Measurements from ENCODE around the gene NFKBIL1.

Gene NFKBIL1

DNA sequence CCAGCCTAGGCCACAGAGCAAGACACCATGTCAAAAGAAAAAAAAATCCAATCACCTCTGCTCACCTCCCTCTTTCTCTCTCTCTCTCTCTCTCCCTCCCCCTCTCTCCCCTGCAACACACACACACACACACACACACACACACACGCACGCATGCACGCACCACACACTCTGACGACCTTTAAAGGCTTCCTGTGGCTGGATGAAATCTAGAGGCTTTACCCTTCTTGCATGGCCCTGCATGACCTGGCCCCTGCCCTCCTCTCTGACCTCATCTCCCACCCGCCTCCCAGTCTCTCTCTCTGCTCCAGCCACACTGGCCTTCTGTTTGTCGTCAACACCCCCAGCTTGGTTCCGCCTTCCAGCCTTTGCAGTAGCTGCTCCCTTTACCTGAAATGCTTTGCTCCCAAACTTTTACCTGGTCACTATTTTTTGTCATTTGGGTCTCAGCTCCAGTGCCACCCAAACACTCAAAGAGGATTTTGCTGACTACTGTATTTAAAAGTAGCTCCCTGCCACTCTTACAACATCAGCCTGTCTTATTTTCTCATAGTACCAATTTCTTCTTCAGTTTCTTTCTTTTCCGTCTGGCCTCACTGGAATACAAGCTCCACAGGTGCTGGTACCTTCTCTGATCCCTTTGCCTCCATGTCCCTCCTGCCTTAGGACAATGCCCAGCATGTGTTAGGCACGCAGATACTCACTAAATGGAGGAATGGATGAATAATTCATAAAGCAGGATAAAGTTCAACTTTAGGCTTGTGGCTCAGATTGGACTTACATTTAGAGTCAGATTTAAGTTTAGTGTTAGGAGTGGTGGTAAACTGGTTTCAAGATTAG is 20.3 kb downstream of the NFKBIL1 start:
- no peak for DNase-seq

DNA sequence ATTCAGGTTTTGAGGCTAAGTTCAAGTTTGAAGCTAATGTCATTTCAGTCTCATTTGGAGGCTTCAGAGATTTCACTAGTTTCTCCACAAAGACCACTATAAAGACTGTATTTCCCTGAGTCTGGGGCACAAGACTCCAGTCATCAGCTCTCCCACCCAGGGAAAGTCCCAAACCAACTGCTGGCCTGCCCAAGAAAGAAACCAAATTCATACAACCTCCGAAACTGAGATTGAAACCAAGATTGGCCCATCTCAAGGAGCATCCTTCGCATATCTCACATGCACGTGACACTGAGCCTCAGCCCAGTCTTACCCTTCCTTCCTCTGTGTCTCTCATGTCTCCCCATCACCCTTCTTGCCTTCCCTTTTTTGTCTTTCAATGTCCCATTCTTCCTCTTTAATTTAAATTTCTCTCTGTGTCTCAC is 21.1 kb downstream of the NFKBIL1 start:
- no peak for DNase-seq

DNA sequence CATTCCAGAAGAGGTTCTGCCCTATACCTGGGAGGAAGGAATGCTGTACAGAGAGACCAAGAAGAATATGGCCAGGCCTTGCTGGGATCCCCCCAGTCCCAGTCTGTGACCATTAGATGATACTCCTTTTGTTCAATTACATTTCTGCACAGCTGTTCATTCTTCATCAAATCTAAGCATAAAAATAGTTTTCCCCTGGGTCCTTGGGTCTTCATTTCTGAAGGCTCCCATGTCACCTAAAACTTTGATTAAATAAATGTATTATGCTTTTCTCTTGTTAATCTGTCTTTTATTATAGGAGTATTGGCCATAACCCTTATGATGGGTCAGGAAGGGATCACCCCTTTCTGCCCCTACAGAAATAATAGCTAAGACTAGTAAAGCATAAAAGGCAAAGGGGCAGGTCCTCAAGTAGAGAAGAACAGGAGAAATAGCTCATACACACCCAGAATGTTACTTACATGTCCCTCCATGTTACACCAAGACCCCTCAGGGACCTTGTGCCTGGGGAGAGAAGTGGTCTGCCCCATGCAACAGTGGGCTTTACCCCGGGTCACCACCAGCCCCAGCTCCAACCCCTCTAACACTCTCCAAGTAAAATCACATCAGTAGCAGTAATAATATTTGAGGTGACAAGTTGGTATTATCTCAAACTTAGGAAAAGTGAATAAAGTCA is 22.6 kb downstream of the NFKBIL1 start:
- DNase-seq: no peak

GRCh38 chr6:31572041-31572911 is 24.9 kb downstream of the NFKBIL1 start, which contains the start of gene LTA:
LTA (plus strand) TSS chr6:31572289; CDS start chr6:31572743, 454 bp downstream.
- DNase-seq: no peak

DNA sequence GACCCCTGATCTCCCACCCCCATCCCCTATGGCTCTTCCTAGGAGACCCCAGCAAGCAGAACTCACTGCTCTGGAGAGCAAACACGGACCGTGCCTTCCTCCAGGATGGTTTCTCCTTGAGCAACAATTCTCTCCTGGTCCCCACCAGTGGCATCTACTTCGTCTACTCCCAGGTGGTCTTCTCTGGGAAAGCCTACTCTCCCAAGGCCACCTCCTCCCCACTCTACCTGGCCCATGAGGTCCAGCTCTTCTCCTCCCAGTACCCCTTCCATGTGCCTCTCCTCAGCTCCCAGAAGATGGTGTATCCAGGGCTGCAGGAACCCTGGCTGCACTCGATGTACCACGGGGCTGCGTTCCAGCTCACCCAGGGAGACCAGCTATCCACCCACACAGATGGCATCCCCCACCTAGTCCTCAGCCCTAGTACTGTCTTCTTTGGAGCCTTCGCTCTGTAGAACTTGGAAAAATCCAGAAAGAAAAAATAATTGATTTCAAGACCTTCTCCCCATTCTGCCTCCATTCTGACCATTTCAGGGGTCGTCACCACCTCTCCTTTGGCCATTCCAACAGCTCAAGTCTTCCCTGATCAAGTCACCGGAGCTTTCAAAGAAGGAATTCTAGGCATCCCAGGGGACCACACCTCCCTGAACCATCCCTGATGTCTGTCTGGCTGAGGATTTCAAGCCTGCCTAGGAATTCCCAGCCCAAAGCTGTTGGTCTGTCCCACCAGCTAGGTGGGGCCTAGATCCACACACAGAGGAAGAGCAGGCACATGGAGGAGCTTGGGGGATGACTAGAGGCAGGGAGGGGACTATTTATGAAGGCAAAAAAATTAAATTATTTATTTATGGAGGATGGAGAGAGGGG is 26.1 kb downstream of the NFKBIL1 start:
- DNase-seq: no peak

DNA sequence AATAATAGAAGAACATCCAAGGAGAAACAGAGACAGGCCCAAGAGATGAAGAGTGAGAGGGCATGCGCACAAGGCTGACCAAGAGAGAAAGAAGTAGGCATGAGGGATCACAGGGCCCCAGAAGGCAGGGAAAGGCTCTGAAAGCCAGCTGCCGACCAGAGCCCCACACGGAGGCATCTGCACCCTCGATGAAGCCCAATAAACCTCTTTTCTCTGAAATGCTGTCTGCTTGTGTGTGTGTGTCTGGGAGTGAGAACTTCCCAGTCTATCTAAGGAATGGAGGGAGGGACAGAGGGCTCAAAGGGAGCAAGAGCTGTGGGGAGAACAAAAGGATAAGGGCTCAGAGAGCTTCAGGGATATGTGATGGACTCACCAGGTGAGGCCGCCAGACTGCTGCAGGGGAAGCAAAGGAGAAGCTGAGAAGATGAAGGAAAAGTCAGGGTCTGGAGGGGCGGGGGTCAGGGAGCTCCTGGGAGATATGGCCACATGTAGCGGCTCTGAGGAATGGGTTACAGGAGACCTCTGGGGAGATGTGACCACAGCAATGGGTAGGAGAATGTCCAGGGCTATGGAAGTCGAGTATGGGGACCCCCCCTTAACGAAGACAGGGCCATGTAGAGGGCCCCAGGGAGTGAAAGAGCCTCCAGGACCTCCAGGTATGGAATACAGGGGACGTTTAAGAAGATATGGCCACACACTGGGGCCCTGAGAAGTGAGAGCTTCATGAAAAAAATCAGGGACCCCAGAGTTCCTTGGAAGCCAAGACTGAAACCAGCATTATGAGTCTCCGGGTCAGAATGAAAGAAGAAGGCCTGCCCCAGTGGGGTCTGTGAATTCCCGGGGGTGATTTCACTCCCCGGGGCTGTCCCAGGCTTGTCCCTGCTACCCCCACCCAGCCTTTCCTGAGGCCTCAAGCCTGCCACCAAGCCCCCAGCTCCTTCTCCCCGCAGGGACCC is 27.0 kb downstream of the NFKBIL1 start:
- no peak for DNase-seq

GRCh38 chr6:31575335-31575901 is 28.0 kb downstream of the NFKBIL1 start, which contains the start of gene TNF:
TNF (plus strand) TSS chr6:31575565; CDS start chr6:31575742, 177 bp downstream.
- DNase-seq: no peak

DNA sequence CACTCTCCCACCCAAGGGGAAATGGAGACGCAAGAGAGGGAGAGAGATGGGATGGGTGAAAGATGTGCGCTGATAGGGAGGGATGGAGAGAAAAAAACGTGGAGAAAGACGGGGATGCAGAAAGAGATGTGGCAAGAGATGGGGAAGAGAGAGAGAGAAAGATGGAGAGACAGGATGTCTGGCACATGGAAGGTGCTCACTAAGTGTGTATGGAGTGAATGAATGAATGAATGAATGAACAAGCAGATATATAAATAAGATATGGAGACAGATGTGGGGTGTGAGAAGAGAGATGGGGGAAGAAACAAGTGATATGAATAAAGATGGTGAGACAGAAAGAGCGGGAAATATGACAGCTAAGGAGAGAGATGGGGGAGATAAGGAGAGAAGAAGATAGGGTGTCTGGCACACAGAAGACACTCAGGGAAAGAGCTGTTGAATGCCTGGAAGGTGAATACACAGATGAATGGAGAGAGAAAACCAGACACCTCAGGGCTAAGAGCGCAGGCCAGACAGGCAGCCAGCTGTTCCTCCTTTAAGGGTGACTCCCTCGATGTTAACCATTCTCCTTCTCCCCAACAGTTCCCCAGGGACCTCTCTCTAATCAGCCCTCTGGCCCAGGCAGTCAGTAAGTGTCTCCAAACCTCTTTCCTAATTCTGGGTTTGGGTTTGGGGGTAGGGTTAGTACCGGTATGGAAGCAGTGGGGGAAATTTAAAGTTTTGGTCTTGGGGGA is 28.7 kb downstream of the NFKBIL1 start:
- DNase-seq: peak in 1 of 2 experiments; percentile 59

DNA sequence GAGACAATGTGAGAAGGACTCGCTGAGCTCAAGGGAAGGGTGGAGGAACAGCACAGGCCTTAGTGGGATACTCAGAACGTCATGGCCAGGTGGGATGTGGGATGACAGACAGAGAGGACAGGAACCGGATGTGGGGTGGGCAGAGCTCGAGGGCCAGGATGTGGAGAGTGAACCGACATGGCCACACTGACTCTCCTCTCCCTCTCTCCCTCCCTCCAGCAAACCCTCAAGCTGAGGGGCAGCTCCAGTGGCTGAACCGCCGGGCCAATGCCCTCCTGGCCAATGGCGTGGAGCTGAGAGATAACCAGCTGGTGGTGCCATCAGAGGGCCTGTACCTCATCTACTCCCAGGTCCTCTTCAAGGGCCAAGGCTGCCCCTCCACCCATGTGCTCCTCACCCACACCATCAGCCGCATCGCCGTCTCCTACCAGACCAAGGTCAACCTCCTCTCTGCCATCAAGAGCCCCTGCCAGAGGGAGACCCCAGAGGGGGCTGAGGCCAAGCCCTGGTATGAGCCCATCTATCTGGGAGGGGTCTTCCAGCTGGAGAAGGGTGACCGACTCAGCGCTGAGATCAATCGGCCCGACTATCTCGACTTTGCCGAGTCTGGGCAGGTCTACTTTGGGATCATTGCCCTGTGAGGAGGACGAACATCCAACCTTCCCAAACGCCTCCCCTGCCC is 29.6 kb downstream of the NFKBIL1 start:
- no peak for DNase-seq

- no peak for DNase-seq
Observed at GRCh38 chr6:31577579-31577966, 30.2 kb downstream of the NFKBIL1 start.

GRCh38 chr6:31578184-31579118 is 31.0 kb downstream of the NFKBIL1 start:
- no peak for DNase-seq

GRCh38 chr6:31579119-31579505 is 31.7 kb downstream of the NFKBIL1 start:
- DNase-seq: no peak

- no peak for DNase-seq
Observed at GRCh38 chr6:31579546-31580437, 32.4 kb downstream of the NFKBIL1 start.

DNA sequence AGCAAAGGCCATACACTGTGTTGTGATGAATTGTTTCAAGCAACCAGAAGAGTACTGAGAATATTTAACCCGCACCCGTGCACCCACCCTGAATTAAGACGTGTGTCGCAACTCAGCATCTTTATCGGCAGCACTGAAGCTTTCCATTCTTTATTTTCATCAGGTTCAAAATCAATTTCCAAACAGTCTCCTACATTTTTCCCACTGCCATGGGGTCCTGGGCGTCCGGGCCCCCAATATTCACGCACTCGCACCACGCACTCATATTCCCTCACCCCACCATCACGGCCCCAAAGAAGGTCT is 33.0 kb downstream of the NFKBIL1 start:
- no peak for DNase-seq

GRCh38 chr6:31580807-31581433 is 33.5 kb downstream of the NFKBIL1 start:
- peak; percentile 57 to 78 for DNase-seq

GRCh38 chr6:31581434-31582229 is 34.2 kb downstream of the NFKBIL1 start:
- DNase-seq: peak in 1 of 2 experiments; percentile 13

Data from NCI-H524 (cell line).